Activated CD8-positive, alpha-beta memory T cell treated with anti-CD3 and anti-CD28 coated beads, Interleukin-2, amount 50 U/mL, for 1 hour (primary cell): ENCODE data around the gene TARP.
"Not testable (repeated sequence)": the region's sequence is repeated elsewhere in the genome, so short reads cannot be mapped to it uniquely, and the experiment has no call there.

Experiments
- DNase-seq: peaks from one replicate; pipeline ENCODE4 v3.0.0-alpha.2; 2020; ENCODE audit errors: extremely low read depth

TARP gene

DNA sequence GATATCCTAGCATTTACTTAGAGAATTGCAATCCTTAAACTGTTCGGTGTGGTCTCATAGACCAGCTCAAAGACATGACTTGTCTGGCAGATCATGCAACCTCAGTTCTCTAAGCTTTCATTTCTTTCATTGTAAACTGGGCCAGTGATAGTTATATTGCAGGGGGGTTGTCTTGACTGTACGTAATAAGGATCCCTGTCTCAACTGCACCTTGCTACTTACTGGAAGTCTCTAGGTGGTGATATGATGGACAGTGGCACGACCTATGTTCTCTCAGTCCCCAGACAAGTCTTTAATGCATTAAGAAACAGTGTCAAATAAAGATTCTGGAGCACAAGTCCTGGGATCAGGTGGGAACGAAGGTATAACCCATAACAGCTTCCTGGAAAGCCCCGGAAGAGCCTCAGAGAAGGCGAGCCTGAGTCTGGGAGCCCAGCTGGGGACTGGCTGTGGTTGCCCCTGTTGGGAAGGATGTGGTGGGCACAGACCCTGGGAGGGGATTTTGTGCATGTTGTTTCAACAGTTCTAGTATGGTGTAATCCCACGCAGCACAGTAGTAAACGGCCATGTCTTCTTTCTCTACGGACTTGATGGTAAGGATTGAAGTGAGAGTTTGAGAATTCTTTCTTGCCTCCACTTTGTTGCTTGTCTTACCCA, 26.0 kb upstream of the TARP start:
- no peak for DNase-seq

DNA sequence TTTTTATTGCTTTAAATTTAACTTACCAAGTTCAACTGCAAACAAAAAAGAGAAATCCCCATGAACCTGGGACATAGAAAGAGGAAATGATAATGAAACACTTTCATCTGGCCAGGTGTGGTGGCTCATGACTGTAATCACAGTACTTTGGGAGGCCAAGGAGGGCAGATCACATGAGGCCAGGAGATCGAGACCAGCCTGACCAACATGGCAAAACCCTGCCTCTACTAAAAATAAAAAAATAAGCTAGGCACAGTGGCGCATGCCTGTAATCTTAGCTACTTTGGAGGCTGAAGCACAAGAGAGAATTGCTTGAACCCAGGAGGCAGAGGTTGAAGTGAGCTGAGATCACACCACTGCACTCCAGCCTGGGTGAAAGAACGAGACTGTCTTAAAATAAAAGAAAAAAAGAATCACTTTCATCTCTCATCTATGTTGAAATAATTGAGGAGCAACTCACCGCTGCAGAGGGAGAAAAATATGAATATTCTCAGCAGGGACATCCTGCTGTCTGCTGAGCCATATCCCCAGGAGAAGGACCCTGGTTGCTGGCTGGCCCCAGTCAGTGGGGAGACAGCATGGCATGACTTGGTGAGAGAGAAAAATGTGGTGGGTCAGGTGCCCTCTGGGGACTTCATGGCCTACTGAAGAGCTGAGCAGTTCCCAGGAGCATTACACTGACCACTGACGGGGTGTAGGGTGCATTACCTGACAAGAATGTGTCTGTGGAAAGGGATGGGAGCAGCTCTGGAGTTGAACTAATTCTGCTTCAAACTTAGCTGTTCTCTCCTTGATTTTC, 22.8 kb upstream of the TARP start:
- no peak for DNase-seq

DNA sequence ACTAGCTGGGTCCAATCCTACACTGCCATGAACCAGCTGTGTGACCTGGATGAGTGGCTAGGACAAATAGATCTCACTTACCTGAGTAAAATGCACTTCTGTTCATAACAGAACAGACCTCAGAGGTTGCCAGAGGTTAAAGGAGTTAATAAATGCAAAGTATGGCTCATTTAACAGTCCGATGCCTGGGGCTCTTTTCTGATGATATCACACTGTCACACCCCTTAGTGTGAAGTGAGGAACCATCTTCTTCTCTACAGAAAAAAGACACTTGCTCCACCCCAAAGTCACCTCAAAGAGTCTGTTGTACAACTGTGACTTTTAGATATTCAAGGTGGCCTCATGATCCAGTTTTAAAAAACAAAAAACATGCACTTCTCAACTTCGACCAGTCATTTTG, 21.5 kb upstream of the TARP start:
- DNase-seq = no peak

DNA sequence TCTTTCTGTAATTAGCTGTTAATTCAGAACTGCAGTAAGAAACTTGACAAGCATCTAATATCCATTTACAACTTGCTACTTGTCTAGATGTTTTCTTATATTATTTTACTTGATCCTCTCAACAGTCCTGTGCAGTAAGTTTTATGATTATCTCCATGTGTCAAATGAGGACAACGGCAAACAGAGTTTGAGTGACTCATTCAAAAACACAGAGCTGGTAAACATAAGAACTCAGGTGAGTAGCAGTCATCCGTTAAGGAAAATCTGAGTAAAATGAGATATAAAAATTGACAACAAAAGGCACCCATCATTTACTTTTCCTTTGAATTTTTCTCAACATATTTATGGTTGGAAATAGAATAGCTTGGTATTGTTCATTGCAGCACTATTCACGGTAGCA, 19.0 kb upstream of the TARP start:
- no peak for DNase-seq

GRCh38 chr7:38291650-38292049, 18.2 kb upstream of the TARP start:
- DNase-seq = no peak

DNA sequence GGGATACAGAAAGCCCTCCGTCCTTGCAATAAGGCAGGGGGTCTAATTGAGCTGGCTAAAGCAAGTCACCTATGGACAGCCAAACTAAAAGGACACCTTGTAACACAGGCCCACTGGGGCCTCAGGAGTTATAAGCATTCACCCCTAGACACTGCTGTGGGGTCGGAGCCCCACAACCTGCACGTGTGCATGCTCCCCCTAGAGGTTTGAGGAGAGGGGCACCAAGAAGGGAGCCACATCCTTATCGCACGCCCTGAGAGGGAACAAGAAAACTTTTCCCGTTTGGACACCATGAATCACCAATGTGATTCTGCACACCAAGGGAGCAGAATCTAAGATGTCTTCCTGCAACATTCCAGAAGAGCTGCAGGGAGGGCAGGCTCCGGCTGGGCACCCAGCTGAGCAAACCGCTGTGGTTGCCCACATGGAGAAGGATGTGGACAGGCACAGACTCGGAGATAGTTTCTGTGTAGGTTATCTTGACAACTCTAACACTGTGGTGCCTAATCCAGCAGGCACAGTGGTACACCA, 17.7 kb upstream of the TARP start:
- DNase-seq = no peak

GRCh38 chr7:38284553-38284952, 11.1 kb upstream of the TARP start:
- DNase-seq = no peak

- no peak for DNase-seq
Measured at GRCh38 chr7:38283809-38284208, 10.4 kb upstream of the TARP start.

DNA sequence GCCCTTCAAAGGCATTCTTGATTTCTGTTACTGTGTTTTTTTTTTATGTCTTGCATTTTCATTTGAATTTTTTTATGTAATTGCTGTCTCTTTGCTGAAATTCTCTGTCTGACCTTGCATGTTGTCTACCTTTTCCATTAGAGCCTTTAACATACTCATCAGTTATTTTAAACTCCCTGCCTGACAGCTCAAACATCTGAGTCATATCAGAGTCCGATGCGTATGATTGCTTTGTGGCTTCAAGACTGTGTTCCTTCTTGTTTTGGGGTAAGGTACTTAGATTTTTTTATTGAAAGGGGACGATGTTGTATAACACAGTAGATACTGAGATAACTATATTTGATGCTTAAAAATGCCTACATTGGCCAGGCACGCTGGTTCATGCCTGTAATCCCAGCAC, 9.7 kb upstream of the TARP start:
- DNase-seq = no peak

DNA sequence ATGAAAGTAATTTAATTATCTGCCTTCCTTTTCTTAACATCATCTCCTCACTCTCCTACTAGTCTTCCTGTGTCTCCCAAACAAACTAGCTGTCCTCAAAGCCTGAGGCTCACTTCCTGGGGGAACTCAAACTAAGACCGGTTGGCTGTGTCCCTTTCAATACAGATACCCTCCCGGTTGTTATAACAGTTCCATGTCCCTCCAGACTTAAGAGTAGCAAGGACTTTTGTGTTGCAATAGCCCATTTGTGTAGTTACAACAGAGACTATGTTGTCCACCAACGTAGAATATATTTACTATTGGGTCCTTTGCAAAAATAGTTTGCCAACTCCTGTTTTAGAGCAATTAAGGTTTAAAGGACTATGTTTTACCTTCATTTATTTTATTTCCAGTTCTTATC, 8.6 kb upstream of the TARP start:
- no peak for DNase-seq

GRCh38 chr7:38281266-38281665, 7.8 kb upstream of the TARP start:
- no peak for DNase-seq

DNA sequence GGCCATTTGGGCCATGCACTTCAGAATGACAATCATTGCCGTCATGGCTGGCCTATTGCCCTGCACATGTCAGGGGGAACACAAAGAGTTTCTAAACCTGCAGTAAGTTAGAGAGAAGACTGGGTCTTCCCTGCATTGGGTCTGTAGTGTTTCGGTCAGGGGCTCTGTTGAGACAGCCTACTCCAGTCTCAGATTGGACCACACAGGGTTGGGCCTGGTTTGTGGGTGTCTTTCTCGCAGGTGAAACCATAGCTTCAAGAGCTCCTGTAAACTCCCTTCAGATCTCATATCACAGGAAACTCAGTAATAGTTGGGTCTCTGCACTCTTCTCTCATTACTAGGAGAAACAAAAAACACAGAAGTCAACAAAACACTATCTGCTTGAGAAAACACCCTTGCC, 7.3 kb upstream of the TARP start:
- DNase-seq = no peak

- no peak for DNase-seq
Measured at GRCh38 chr7:38280000-38280399, 6.6 kb upstream of the TARP start.

- no peak for DNase-seq
Measured at GRCh38 chr7:38276096-38276877, 2.9 kb upstream of the TARP start.

- DNase-seq = no peak
Measured at GRCh38 chr7:38274927-38275620, 1.6 kb upstream of the TARP start.

GRCh38 chr7:38274486-38274885, 1.1 kb upstream of the TARP start:
- no peak for DNase-seq

DNA sequence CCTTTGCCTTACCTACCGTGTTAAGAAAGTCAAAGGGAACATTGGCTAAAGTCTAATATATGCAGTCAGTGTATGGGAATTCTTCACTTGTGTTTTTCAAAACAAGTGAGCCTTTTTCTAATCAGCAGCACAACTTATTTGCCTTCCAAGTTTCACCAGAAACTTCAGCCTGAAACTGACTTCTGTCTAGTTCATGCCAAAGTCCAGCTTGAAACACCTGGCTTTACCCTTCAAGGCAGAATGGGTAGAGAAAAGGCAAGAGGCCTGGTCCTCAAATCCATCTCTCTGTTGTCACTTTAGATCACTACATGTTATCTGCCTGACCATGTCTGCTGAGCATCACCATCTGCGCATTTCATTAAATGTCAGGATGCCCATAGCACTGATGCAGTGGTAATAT, 3.0 kb downstream of the TARP start:
- DNase-seq = not testable (repeated sequence)

DNA sequence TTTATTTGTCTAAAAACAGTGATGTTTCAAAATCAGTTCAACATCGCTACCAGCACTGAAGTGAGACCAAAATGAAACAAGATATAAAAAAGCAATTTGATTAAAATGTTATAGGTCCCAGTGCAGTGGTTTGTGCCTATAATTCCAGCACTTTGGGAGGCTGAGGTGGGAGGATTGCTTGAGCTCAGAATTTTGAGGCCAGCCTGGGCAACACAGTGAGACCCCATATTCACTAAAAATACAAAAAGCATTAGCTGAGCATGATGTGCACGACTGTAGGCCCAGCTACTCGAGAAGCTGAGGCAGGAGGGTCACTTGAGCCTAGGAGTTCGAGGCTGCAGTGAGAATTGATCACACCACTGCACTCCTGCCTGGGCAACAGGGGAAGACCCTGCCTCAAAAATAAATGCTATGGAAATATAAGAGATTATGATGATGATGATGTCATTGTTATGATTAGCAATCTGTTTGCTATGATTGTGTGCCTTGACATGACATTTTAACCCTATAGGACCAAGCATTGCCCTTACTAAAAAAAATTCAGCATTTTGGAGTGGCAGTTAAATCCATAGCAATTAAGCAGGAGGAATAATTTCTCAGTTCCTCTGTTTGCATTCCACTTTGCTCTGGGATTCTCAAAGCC, 3.6 kb downstream of the TARP start:
- not testable (repeated sequence) for DNase-seq

- DNase-seq = not testable (repeated sequence)
Measured at GRCh38 chr7:38265958-38266357, 7.5 kb downstream of the TARP start.

DNA sequence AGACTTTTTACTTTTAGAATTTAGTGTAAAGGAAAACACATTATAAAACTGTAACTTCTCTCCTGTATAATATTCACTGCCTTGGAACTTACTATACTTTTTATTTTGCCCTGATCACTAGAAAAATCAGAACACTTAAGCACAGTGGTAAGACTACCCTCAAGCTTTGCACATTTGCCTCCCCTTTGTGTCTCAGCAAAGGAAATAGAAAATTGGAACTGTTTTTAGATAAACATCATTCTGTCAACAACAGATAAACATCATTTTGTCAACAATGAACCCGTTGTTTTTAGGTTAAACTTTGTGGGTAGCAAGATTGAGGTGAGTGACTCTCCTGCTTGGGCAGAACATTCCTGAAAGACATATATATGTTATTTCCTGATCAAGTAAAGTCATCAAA, 8.8 kb downstream of the TARP start:
- DNase-seq = not testable (repeated sequence)

DNA sequence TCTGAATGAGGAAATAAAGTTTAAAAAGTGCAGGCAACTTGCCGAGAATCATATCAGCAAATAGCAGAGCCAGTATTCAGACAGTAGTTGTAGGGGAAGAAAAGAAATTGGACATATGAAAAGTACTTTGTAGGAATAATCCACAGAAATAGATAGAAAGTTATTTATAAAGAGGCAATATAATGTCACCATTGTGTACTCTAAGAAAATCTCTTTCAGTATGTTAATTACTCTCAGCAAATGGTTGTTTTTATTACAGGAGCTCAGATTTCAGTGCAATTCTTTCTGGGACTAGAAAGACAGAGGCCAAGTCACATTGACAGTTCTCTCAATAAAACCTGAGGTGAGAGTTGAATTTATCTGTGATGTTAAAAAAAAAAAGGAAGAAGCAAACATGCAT, 10.2 kb downstream of the TARP start:
- not testable (repeated sequence) for DNase-seq
